GM18508 (cell line): ENCODE data around the gene EHBP1L1.

ENCODE experiments used
- ATAC-seq: cut with Tn5 transposase; IDR thresholded peaks from one replicate; pipeline ENCODE4 v1.9.1; 2021; ENCODE audit warnings: moderate number of reproducible peaks; ENCODE audit not compliant: insufficient read depth, unreplicated experiment

The EHBP1L1 gene

DNA sequence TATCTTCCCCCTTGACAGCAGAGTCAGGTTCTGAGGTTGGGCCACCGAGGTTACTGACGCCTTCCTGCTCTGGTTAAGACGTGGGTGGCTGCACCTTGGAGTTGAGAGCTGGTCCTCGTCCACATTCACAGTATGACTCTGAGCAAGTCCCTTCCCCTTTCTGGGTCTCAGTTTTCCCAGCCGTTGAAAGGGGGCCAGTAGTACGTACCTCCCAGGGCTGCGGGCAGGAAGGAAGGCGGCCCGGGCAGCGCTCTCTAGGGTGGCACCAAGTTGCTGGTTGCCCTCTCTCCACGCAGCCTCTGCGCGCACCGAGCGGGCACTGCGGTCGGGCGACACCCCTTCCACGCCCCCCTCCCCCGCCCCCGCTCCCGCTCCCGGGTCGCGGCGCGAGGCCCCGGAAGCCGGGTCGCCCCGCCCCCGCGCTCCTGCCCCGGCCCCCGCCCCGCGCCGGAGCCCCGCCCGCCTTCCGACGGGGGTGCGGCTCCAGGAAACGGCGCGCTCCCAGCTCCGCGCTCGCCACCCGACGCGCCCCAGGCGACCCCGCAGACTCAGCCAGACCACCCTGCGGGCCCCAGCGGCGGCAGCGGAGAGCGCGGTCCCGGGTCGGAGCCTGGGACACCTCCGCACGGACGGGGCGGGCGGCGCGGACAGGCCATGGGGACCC, at the start of gene EHBP1L1:
Gene EHBP1L1, plus strand, starts transcription at position 486 of the 664 bp plus-strand sequence. CDS start 250 bp downstream, outside the sequence.
- no peak for ATAC-seq

DNA sequence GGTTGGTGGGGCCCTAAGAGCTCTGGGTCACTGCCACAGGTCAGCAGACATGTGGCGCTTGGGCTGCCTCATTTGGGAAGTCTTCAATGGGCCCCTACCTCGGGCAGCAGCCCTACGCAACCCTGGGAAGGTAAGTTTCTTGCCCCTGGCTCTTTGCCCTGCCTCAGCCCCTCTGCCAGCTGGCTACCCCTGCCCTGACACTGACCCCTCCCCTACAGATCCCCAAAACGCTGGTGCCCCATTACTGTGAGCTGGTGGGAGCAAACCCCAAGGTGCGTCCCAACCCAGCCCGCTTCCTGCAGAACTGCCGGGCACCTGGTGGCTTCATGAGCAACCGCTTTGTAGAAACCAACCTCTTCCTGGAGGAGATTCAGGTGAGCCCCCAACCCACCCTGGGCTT, 49.1 kb upstream of the EHBP1L1 start:
- ATAC-seq = no peak

DNA sequence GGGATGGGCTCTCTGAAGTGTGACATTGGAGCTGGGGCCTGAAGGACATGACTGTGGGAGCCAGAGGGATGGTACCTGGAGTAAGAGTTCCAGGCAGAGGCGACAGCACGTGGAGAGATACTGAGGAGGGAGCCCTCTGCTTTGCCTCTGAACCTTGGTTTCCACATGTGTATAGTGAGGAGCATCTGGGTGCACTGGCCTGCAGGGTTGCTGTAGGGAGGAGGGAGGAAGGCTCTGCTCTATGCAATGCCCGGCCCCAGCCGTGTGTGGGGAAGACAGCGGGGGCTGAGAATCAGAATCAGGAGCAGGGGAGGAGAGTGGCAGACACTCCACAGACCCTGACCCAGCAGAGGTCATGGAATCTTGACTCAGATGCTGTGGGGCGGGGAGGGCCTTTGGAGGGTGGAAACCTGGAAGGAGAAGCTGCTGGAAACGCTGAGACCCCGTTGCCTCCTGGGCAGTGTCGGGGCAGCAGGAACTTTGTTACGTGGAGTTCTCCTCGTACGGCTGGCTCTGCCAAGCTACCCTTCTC, 47.0 kb upstream of the EHBP1L1 start:
- ATAC-seq = no peak

DNA sequence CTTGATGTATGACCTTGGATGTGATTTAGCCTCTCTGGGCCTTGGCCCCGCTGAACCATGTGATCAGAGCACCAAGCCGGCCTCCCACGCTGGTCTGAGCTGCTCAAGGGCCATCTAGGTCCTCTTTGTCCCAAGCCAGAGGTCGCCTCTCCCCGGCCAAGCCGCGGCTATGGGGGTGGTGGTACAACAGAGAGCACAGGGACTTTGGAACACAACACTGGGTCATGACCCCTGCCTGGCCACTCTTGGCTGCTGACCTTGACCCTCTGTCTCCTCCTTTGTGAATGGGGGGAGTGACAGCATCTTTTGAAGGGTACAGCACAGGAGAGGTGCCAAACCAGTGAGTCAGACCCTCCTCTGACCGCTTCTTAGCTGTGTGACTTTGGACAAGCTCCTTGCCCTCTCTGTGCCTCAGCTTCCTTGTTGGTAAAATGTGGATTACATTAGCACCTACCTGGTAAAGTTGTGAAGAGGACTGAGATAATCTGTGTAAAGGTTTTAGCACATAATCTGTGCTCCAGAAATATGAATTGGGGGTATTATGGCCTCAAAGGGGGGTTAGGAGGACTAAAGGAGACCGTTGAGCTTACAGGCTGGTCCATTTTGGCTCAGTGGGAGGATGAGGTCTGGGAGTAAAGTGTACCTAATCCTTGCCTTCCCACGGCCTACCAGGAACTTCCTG, 46.2 kb upstream of the EHBP1L1 start:
- ATAC-seq = no peak

DNA sequence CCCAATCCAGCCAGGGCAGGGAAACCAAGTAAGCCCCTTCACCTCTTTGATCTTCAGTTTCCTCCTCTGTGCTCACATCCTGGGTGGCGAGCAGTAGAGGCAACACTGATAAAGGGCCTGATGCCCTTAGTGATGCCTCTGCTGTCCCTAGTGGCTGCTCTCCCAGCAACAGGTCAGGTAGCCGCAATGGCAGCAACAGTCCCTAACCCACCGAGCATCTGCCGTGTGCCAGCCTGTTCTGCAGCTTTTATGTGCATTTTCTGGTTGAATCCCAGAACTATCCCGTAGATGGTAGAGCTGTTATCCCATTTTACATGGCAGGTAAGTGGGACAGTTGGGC, 45.7 kb upstream of the EHBP1L1 start:
- ATAC-seq = no peak

DNA sequence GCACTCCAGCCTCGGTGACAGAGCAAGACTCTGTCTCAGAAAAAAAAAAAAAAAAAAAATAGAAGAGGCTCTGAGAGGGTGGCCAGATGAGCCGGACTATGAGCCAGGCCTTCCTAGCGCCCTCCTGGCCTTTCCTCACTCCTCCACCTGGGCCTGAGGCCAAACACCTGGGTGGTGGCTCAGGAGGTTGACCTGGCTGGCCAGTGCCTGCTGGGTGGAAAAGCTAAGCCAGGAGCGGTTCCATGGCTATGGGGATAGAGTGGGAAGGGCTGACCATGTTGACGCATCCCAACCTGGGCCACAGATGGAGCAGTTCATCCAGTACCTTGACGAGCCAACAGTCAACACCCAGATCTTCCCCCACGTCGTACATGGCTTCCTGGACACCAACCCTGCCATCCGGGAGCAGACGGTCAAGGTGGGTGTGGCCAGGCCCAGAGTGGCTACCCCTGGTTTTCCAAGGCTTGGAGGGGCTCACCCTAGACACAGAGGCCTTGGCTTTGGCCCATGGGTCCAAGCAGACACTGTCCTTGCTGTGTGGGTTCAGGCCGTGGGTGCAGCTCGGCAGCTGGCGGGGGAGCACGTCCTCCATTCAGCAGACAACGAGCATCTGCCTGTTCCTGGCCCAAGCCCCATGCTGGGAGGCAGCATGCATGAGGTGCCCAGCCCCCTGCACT, 43.3 kb upstream of the EHBP1L1 start:
- no peak for ATAC-seq

DNA sequence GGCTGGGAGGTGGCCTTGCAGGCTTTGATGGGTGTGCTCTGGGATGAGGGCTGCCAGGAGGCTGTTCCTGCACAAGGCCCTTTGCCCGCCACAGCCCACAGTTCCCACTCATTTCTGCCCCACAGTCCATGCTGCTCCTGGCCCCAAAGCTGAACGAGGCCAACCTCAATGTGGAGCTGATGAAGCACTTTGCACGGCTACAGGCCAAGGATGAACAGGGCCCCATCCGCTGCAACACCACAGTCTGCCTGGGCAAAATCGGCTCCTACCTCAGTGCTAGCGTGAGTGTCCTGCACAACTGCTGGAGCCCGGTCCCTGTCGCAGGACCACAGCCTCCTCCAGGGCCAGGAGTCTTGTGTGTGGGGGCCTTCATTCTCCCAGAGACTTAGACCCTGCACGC, 40.8 kb upstream of the EHBP1L1 start:
- ATAC-seq = no peak

DNA sequence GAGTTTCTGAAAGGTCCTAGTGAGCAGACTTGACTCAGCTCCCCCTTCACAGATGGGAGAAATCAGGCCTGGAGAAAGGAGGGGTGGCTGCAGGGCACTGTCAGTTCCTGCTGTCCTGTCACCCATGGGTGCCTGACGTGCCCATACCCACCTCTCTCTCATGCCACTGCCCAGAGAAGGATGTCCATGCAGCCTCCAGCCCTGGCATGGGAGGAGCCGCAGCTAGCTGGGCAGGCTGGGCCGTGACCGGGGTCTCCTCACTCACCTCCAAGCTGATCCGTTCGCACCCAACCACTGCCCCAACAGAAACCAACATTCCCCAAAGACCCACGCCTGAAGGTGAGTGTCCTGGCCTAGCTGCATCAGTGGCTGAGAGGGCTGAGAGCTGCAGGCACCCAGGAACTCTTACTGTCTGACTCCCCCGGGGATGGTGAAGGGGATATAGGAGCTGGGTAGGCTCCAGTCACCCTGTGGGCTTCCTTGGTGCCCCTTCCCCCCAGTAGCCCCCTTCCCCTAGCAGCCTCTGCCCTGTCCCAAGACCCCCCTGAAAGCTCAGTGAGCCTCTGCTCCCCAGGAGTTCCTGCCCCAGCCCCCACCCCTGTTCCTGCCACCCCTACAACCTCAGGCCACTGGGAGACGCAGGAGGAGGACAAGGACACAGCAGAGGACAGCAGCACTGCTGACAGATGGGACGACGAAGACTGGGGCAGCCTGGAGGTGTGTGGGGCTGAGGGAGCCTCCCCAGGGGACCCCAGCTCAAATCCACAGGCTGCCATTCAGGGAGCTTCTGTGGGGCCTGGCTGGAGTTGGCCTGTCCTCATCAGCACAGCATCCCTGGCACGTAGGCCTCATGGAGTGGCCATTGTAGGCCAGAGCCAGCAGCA, 39.2 kb upstream of the EHBP1L1 start:
- ATAC-seq = no peak

DNA sequence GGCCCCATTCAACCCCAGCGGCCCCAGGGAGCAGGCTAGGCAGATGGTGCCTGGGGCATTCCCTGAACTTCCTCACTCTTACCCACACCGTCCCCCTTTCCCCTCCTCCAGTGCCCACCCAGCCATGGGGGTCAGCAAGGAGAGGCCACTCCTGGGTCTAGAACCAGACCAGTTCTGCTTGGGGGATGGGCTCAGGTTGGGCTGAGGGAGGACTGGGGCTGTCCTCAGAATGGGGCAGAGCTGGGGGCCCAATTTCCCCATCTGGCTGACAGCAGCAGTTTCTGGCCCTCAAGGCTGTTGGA, 38.6 kb upstream of the EHBP1L1 start:
- ATAC-seq = no peak

DNA sequence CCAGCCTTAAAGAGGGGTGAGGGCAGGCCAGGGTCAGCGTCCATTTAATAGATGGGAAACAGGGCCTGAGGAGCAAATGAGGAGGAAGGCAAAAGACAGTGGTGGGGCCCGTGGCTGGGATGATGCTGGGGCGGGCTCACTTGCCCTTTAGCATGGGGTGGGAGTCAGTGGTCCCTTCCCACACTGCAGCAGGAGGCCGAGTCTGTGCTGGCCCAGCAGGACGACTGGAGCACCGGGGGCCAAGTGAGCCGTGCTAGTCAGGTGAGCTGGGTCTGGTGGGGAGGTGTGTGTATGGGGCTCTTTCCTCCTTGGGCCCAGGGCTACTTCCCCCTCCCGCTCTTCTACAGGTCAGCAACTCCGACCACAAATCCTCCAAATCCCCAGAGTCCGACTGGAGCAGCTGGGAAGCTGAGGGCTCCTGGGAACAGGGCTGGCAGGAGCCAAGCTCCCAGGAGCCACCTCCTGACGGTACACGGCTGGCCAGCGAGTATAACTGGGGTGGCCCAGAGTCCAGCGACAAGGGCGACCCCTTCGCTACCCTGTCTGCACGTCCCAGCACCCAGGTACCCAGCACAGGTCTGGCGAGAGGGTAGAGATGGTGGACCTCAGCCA, 38.1 kb upstream of the EHBP1L1 start:
- no peak for ATAC-seq

DNA sequence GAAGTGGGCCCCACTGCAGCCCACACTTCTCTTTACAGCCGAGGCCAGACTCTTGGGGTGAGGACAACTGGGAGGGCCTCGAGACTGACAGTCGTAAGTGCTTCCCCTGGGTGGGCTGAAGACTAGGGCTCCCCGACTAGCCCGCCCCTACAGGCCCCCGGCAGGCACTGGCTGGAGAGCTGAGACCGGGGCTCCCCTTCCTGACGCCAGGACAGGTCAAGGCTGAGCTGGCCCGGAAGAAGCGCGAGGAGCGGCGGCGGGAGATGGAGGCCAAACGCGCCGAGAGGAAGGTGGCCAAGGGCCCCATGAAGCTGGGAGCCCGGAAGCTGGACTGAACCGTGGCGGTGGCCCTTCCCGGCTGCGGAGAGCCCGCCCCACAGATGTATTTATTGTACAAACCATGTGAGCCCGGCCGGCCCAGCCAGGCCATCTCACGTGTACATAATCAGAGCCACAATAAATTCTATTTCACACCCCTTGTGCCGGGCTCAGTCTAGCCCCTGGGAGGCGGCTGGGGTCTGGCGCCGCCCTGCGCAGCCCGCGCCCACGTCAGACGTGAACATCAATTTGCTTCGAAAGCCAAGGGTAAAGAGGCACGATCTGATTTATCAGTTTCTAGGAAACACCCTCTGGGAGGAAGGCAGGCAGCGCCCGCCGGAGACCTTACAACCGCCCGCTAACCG, 37.5 kb upstream of the EHBP1L1 start:
- no peak for ATAC-seq

DNA sequence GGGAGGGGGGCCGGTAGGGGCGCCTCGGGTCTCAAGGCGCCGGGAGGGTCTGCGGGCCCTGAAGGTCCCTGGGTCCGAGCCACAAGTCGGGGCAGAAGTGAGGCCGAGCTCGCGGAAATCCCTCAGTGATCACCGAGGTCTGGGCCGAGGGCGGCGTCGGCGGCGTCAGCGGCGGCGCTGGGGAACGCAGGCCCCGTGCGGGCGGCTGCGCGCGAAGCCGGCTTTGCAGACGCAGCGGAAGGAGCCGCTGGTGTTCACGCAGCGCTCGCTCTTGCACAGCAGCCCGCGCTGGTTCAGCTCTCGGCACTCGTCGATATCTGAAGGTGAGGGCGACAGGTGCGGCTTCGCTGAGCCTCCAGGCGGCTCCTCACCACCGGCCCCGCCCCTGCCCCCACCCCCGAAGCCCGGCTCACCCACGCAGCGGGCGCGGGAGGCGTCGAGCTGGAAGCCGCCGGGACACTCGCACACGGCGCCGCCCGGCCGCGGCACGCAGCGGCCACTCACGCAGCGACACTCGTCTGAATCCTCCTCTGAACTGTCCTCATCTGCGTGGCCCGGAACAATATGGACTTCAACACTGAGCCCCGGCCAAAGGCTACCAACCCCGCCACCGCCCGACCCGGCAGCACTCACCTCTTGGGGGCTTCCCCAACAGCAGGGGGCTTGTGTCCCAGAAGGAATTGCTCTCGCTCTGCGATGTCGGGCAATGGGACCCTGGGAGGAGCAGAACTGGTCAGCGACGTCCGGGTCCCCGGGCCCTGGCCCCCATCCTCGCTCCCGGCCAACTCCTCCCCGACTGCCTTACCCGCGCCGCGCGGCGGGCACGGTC, 36.7 kb upstream of the EHBP1L1 start:
- no peak for ATAC-seq

DNA sequence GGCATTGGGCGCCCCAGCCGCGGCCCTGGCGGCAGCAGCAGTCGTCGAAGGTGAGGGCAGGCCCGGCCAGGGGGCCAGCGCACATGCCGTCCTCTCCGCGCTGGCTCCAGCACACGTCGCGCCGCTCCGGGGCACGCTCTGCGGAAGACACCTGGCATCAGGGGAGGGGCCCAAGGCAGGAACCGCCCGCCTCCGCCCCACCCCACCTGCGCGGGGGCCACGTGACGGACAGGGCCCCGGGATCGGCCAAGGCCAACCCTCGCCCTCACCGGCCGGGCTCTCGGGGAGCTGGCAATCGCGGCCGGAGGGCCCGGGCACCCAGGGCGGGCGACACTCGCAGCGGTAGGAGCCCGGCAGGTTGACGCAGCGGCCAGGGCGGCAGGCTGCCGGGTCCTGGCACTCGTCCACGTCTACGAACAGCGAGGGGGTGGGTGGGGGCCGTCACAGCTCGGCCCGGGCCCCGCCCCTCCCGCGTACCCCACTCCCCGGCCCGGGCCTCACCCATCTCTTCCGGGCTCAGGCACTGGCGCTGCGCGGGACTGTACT, 36.0 kb upstream of the EHBP1L1 start:
- ATAC-seq = no peak

DNA sequence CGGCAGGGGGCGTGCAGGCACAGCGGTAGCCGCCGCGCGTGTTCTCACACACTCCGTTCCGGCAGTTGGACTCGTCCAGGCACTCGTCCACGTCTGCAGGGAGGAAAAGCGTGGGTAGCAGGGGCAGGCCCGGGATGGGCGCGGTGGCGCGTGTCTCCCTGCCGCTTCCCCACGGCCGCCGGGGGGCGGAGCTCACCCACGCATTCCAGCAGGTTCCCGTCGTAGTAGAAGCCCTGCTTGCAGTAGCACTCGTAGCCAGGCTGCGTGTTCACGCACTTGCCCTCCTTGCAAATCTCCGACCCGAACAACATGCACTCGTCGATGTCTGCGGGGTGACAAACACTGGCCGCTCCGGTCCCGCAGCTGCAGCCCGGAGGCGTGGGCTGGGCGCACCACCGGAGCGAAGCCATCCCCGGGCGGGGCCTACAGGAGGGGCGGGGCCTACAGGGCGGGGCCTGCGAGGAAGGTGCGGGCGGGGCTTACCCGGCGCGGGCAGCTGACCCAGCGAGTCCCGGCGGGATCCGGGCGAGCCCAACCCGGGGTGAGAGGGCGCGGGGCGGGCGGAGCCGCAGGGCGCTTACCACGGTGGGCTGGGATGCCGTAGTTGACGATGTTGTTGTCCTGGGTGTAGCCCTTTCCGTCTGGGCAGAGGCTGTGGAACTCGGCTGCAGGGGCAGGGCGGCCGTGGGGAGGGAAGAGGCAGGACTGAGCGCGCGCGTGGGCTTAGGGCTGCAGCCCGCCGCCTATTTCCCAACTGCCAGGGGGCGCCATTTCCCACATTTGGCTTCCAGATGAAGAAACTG, 35.4 kb upstream of the EHBP1L1 start:
- no peak for ATAC-seq

DNA sequence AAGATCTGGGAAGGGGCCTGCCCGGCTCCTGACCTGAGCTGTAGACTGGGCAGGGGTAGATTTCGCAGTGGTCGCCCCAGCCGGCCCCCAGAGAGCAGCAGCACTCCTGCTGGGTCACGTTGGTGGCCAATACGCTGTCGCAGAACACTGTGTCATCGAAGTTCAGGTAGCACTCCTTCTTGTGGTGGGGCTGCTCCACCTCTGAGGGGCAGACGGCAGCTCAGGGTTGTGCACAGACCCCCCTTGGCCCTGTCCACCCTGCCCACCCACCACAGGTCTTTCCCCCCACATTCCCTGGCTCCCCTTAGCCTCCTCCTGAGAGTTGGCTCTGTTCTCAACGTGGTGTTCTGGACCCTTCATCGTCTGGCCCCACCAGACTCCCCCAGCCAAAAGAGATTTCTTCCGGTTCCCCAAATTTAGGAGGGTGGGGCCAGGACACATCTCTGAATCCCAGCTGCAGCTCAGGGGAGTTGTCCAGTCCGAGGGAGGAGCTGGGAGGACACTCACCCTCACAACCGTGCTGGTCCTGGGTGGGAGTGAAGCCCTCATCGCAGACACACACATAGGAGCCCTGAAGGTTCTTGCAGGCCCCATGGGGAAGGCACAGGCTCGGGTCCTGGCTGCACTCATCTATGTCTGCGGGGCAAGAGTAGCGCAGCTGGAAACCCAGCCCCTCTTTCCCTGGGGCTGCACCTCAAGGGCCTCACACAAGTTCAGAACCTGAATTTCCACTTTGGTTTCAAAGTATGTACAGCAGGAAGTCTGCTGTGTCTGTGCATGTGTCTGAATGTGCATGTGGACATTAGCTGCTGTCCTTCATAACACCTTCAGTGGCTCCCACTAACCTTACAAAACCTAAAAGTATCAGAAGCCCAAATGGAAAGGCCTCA, 34.5 kb upstream of the EHBP1L1 start:
- no peak for ATAC-seq

DNA sequence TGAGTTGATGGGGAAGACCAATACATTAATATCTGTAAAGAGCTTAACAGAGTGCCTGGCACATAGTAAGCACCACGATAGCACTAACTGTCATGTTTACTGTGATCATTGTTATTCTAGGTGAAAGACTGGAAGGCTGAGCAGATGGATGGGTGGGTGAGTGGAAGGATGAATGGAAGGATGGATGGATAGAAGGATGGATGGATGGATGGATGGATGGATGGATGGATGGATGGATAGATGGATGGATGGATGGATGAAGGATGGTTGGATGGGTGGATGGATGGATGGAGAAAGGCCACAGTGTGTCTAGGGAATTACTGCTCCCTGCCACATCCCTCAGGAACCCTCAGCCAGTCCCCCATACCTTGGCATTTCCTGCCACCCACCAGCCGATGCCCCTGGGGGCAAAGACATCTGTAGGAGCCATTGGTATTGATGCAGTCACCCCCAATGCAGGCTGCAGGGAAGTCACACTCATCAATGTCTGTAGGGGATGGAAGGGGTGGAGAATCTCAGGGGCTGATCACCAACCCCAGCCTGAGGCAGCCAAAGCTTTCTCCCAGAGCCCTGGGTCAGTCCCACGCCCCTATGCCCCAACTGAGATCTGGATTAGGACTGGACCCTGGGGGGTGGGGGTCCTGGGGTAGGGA, 33.0 kb upstream of the EHBP1L1 start:
- no peak for ATAC-seq
